ENCODE data around the gene EHMT1. TPM values are rescaled to one million over a fixed set of nuclear protein-coding genes. Genes with fewer than 3 reads are reported as not detected.

Gene EHMT1
- total and polyA plus RNA-seq, 10 of the 15 experiments (the other 5 are each of a cell fraction or from before 2014, with no cell fraction given), result 2.9 to 100 (median 48.1) TPM

DNA sequence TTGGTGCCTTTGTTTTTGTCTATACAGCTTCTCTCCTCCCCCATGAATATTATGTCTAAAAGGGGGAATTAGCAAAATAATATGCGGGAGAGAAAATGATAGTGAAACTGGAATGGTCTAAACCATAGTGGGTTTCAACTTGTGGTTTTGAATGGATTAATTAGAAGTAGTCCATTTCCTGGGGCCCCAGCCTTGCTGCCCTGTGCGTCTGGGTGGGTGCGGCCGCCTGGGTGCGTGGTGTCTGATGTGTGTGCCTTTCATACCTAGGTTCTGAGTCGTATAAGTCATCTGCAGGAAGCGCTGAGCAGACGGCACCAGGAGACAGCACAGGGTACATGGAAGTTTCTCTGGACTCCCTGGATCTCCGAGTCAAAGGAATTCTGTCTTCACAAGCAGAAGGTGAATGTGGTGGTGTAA lies 138.8 kb downstream of the EHMT1 start (continued):
- TF ChIP-seq, protein P1, sequence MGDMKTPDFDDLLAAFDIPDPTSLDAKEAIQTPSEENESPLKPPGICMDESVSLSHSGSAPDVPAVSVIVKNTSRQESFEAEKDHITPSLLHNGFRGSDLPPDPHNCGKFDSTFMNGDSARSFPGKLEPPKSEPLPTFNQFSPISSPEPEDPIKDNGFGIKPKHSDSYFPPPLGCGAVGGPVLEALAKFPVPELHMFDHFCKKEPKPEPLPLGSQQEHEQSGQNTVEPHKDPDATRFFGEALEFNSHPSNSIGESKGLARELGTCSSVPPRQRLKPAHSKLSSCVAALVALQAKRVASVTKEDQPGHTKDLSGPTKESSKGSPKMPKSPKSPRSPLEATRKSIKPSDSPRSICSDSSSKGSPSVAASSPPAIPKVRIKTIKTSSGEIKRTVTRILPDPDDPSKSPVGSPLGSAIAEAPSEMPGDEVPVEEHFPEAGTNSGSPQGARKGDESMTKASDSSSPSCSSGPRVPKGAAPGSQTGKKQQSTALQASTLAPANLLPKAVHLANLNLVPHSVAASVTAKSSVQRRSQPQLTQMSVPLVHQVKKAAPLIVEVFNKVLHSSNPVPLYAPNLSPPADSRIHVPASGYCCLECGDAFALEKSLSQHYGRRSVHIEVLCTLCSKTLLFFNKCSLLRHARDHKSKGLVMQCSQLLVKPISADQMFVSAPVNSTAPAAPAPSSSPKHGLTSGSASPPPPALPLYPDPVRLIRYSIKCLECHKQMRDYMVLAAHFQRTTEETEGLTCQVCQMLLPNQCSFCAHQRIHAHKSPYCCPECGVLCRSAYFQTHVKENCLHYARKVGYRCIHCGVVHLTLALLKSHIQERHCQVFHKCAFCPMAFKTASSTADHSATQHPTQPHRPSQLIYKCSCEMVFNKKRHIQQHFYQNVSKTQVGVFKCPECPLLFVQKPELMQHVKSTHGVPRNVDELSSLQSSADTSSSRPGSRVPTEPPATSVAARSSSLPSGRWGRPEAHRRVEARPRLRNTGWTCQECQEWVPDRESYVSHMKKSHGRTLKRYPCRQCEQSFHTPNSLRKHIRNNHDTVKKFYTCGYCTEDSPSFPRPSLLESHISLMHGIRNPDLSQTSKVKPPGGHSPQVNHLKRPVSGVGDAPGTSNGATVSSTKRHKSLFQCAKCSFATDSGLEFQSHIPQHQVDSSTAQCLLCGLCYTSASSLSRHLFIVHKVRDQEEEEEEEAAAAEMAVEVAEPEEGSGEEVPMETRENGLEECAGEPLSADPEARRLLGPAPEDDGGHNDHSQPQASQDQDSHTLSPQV (IDR thresholded peaks at IDR 0.05), result no peak
- 0 out of 2 replicates have a peak, but pooled peaks have one; percentile 28 for TF ChIP-seq ATF7 (IDR thresholded peaks at IDR 0.05; ENCODE audit: low read depth)
- TF ChIP-seq, protein P2, sequence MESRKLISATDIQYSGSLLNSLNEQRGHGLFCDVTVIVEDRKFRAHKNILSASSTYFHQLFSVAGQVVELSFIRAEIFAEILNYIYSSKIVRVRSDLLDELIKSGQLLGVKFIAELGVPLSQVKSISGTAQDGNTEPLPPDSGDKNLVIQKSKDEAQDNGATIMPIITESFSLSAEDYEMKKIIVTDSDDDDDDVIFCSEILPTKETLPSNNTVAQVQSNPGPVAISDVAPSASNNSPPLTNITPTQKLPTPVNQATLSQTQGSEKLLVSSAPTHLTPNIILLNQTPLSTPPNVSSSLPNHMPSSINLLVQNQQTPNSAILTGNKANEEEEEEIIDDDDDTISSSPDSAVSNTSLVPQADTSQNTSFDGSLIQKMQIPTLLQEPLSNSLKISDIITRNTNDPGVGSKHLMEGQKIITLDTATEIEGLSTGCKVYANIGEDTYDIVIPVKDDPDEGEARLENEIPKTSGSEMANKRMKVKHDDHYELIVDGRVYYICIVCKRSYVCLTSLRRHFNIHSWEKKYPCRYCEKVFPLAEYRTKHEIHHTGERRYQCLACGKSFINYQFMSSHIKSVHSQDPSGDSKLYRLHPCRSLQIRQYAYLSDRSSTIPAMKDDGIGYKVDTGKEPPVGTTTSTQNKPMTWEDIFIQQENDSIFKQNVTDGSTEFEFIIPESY (IDR thresholded peaks at IDR 0.05), result no peak
- TF ChIP-seq ESRRA (IDR thresholded peaks at IDR 0.05; ENCODE audit: low read length), result no peak
- no peak for TF ChIP-seq CBX3 (IDR thresholded peaks at IDR 0.05; ENCODE audit: borderline replicate concordance, low read depth)
- TF ChIP-seq ZBTB4 (CRISPR knock-in tag; IDR thresholded peaks at IDR 0.05), result no peak
- TF ChIP-seq NFIC (IDR thresholded peaks at IDR 0.05; ENCODE audit: low read depth, low read length), result peak; percentile 81
- TF ChIP-seq CHD2 (IDR thresholded peaks at IDR 0.05; ENCODE audit: borderline replicate concordance, low read depth, low read length), result no peak
- no peak for TF ChIP-seq ZBTB40 (IDR thresholded peaks at IDR 0.05; ENCODE audit: borderline replicate concordance)
- TF ChIP-seq, protein P3, sequence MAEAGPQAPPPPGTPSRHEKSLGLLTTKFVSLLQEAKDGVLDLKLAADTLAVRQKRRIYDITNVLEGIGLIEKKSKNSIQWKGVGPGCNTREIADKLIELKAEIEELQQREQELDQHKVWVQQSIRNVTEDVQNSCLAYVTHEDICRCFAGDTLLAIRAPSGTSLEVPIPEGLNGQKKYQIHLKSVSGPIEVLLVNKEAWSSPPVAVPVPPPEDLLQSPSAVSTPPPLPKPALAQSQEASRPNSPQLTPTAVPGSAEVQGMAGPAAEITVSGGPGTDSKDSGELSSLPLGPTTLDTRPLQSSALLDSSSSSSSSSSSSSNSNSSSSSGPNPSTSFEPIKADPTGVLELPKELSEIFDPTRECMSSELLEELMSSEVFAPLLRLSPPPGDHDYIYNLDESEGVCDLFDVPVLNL (IDR thresholded peaks at IDR 0.05; ENCODE audit: low read depth, low read length), result no peak
- TF ChIP-seq YBX1 (IDR thresholded peaks at IDR 0.05), result no peak
- peak; percentile 56; the same call in 1 of the 2 replicates for TF ChIP-seq MLLT1 (IDR thresholded peaks at IDR 0.05)

All from GM12878 (cell line).